Measurements from ENCODE around the gene CALML4.

DNA sequence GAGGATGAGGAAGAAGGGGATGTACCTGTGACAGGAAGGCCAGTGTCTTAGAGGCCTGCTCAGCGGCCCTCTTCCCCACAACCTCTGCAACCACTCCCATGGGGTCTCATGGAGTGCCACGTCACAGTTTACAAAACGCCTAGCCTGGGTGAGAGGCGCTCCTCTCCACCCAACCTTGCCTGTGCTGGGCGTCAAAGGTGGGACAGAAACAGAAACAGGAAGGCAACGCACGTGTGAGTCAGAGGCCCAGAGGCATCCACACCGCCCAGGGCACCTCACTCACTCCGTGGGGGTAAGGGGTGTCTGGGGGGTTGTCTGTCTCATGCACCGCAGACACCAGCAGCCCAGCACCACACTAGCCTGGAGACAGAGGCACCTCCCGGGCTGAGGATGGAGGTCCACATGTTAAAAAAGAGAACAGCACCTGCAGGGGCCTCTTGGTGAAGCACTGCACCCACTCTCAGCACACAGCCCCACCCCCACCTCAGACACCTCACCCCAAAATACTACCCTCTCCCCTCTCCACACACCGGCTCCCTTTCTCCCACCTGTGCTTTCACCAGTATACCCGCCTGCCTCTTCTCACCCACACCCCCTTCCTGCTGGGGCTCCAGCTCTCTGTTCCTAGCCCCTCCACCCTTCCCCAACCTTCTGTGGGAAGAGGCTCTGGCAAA lies 4.7 kb upstream of the CALML4 start:
- TF ChIP-seq, protein P1, sequence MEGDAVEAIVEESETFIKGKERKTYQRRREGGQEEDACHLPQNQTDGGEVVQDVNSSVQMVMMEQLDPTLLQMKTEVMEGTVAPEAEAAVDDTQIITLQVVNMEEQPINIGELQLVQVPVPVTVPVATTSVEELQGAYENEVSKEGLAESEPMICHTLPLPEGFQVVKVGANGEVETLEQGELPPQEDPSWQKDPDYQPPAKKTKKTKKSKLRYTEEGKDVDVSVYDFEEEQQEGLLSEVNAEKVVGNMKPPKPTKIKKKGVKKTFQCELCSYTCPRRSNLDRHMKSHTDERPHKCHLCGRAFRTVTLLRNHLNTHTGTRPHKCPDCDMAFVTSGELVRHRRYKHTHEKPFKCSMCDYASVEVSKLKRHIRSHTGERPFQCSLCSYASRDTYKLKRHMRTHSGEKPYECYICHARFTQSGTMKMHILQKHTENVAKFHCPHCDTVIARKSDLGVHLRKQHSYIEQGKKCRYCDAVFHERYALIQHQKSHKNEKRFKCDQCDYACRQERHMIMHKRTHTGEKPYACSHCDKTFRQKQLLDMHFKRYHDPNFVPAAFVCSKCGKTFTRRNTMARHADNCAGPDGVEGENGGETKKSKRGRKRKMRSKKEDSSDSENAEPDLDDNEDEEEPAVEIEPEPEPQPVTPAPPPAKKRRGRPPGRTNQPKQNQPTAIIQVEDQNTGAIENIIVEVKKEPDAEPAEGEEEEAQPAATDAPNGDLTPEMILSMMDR (IDR thresholded peaks at IDR 0.05) = no peak
- TF ChIP-seq POLR2A (IDR thresholded peaks at IDR 0.05) (no peak), POLR2AphosphoS5 (IDR thresholded peaks at IDR 0.05) (no peak), EP300 (IDR thresholded peaks at IDR 0.05) (no peak)
